K562 (cell line): ENCODE data around the gene RPS6KA2. TPM values are rescaled to one million over a fixed set of nuclear protein-coding genes. Genes with fewer than 3 reads are reported as not detected.

Source experiments
- ATAC-seq: fragments of 200-7000 bp; cut with Tn5 transposase; 3 replicates; pipeline ENCODE4 v1.9.1; 2020; ENCODE audit warnings: moderate library complexity
- BruUV-seq: library from RNA; stranded (reverse); fragments of 400-500 nt; replicated peaks from 2 replicates; lab custom pipeline; 2021; lab: Mats Ljungman, UMichigan
- CTCF ChIA-PET: fragments of 300-600 bp; formaldehyde crosslinking; extraction: SDS; loops from one replicate; lab custom pipeline; 2021; ENCODE audit warnings: low intra/inter-chr PET ratio; lab: Yijun Ruan, JAX
- POLR2A ChIA-PET: fragments of 300-600, 350-650 bp; sonication (Branson Sonifier 250); formaldehyde crosslinking; extraction: SDS; loops from one replicate; lab custom pipeline; 2021; ENCODE audit warnings: antibody characterized with exemption, inconsistent platforms; lab: Yijun Ruan, JAX
- DNase-seq, 4 experiments: peaks; one replicate each; pipeline versions ENCODE4 v3.0.0 to v3.0.0-alpha.2; 2011 to 2018; ENCODE audit warnings: low spot score in 3 of 4, mixed read lengths in 3 of 4; ENCODE audit errors: extremely low read depth in 1 of 4
- FAIRE-seq: peaks from 2 replicates; lab custom pipeline; 2011; peaks lifted over from hg19 to GRCh38; lab: Jason Lieb, UNC
- H2AFZ ChIP-seq: 2 replicates; pipeline ENCODE4 v1.6.0; 2011; ENCODE audit warnings: low read depth, low read length, control low read depth, inconsistent platforms
- H3K27ac ChIP-seq: fragments of 200-600 bp; 3 replicates; pipeline ENCODE4 v1.8.0; 2011; ENCODE audit warnings: low read depth, mild to moderate bottlenecking, control low read depth, inconsistent platforms, low read length, moderate library complexity, mixed read lengths; ENCODE audit errors: extremely low read depth
- H3K27me3 ChIP-seq, 2 experiments: fragments of 300-600 bp in 1 of 2; 2 replicates in 1 of 2; 3 replicates in 1 of 2; pipeline versions ENCODE4 v1.6.0 to v1.8.0; 2011; ENCODE audit warnings: inconsistent platforms in 2 of 2, low read length in 2 of 2, mild to moderate bottlenecking in 1 of 2, mixed read lengths in 1 of 2, moderate library complexity in 1 of 2; ENCODE audit not compliant: control insufficient read depth in 2 of 2, insufficient read depth in 2 of 2
- H3K36me3 ChIP-seq: fragments of 300-600 bp; 3 replicates; pipeline ENCODE4 v1.8.0; 2011; ENCODE audit warnings: mild to moderate bottlenecking, low read length, inconsistent platforms; ENCODE audit not compliant: control insufficient read depth, insufficient read depth
- H3K4me1 ChIP-seq, 2 experiments: fragments of 200-600 bp in 1 of 2; replicated peaks in 1 of 2; 2 replicates in 1 of 2; 3 replicates in 1 of 2; pipeline versions ENCODE4 v1.5.1 to v1.8.0; 2011; ENCODE audit warnings: inconsistent platforms in 2 of 2, low read length in 2 of 2, mild to moderate bottlenecking in 1 of 2, mixed read lengths in 1 of 2, moderate library complexity in 1 of 2; ENCODE audit not compliant: control insufficient read depth in 2 of 2, insufficient read depth in 2 of 2
- H3K4me2 ChIP-seq: 2 replicates; pipeline ENCODE4 v1.6.1; 2011; ENCODE audit warnings: low read length, control low read depth, inconsistent platforms, mixed read lengths; ENCODE audit not compliant: insufficient read depth
- H3K4me3 ChIP-seq: fragments of 200-600 bp; sonication (generic), shearing (Covaris generic); 2 replicates; pipeline ENCODE4 v1.5.1; 2016; ENCODE audit warnings: control low read depth, inconsistent platforms
- H3K79me2 ChIP-seq: fragments of 200-600 bp; 3 replicates; pipeline ENCODE4 v1.8.0; 2011; ENCODE audit warnings: low read length, inconsistent platforms; ENCODE audit not compliant: control insufficient read depth, insufficient read depth
- H3K9ac ChIP-seq, 2 experiments: 2 replicates each; pipeline versions ENCODE4 v1.6.0 to v1.6.1; 2011; ENCODE audit warnings: low read depth in 2 of 2, low read length in 2 of 2, control low read depth in 1 of 2, inconsistent platforms in 1 of 2, mild to moderate bottlenecking in 1 of 2, mixed read lengths in 1 of 2; ENCODE audit not compliant: insufficient read depth in 1 of 2
- H3K9me1 ChIP-seq: one replicate; pipeline ENCODE4 v1.6.0; 2011; ENCODE audit warnings: inconsistent platforms, mild to moderate bottlenecking, low read length, moderate library complexity; ENCODE audit not compliant: control insufficient read depth, insufficient read depth
- H3K9me3 ChIP-seq: replicated peaks from 2 replicates; pipeline ENCODE4 v1.5.1; 2011; ENCODE audit warnings: low read depth, low read length, inconsistent platforms; ENCODE audit not compliant: control insufficient read depth, insufficient read depth
- H4K20me1 ChIP-seq: replicated peaks from 2 replicates; pipeline ENCODE4 v1.6.1; 2011; ENCODE audit warnings: low read length, inconsistent platforms, mixed read lengths; ENCODE audit not compliant: control insufficient read depth, insufficient read depth
- ATF7 ChIP-seq: fragments of 450-650 bp; IDR thresholded peaks from 2 replicates; pipeline ENCODE4 v1.7.1; 2014; ENCODE audit warnings: mild to moderate bottlenecking, moderate library complexity
- CREBBP ChIP-seq: IDR thresholded peaks from one replicate; pipeline ENCODE4 v1.6.1; 2012; ENCODE audit warnings: low read depth, mild to moderate bottlenecking, control low read depth, inconsistent platforms, low read length
- EHMT2 ChIP-seq: fragments of 450-650 bp; IDR thresholded peaks from 2 replicates; pipeline ENCODE4 v1.6.1; 2018; ENCODE audit warnings: antibody characterized with exemption
- ETV5 ChIP-seq: sonication (generic); formaldehyde crosslinking; IDR thresholded peaks from 2 replicates; pipeline ENCODE4 v1.4.0; 2020; ENCODE audit warnings: low read depth, mild to moderate bottlenecking, missing genetic modification reagents
- GABPB1 ChIP-seq: sonication (generic); formaldehyde crosslinking; IDR thresholded peaks from 2 replicates; pipeline ENCODE4 v1.8.0; 2022; ENCODE audit warnings: mild to moderate bottlenecking, missing genetic modification reagents
- GTF2E2 ChIP-seq: fragments of 200-800 bp; sonication (Bioruptor generic); IDR thresholded peaks from 2 replicates; pipeline ENCODE4 v1.6.1; 2016; ENCODE audit warnings: missing genetic modification characterization, missing compliant biosample characterization
- MAFG ChIP-seq: fragments of 450-650 bp; conservative IDR thresholded peaks from 2 replicates; pipeline ENCODE4 v1.6.1; 2016; ENCODE audit warnings: missing genetic modification characterization, missing compliant biosample characterization
- MYNN ChIP-seq, 2 experiments: sonication (generic); formaldehyde crosslinking in 1 of 2; IDR thresholded peaks; 2 replicates each; pipeline versions ENCODE4 v1.5.0 to v1.6.1; 2016 to 2020; ENCODE audit warnings: antibody characterized with exemption in 1 of 2, missing genetic modification reagents in 1 of 2
- NCOR1 ChIP-seq: fragments of 450-650 bp; IDR thresholded peaks from 2 replicates; pipeline ENCODE4 v1.6.1; 2016; ENCODE audit warnings: mild to moderate bottlenecking, moderate library complexity
- ZFP1 ChIP-seq: fragments of 450-650 bp; formaldehyde crosslinking; IDR thresholded peaks from 2 replicates; pipeline ENCODE4 v1.4.0; 2020; ENCODE audit warnings: mild to moderate bottlenecking, mixed read lengths
- ZNF311 ChIP-seq: fragments of 250-450 bp; sonication (Bioruptor Pico); IDR thresholded peaks from 2 replicates; pipeline ENCODE4 v1.4.0; 2020; ENCODE audit warnings: mild to moderate bottlenecking, moderate library complexity
- ZNF584 ChIP-seq: fragments of 200-800 bp; sonication (Bioruptor generic); IDR thresholded peaks from 2 replicates; pipeline ENCODE4 v1.6.1; 2016; ENCODE audit warnings: low read depth, mild to moderate bottlenecking, missing genetic modification characterization, missing compliant biosample characterization
- WGBS: fragments of 100-300 bp; shearing (Covaris generic); methylation state at CpG from one replicate; pipeline ENCODE4 v1.1.6; 2016; ENCODE audit warnings: low coverage, mixed read lengths; ENCODE audit not compliant: insufficient coverage; ENCODE audit errors: missing lambda C conversion rate; 5-methylcytosine and 5-hydroxymethylcytosine counted together
- in situ Hi-C: fragments of 300-500 bp; cut with MboI; formaldehyde crosslinking; loops from 4 replicates; pipeline ENCODE4 v1.15.0; 2018; ENCODE audit warnings: inconsistent platforms, mixed read lengths
- intact Hi-C: fragments of 100-400 bp; cut with micrococcal nuclease; formaldehyde crosslinking; loops from 2 replicates; pipeline ENCODE4 v1.14.2; 2022
- polyA plus RNA-seq, 8 experiments: library from polyadenylated mRNA; depleted of rRNA in 4 of 8; stranded (reverse) in 5 of 8; unstranded in 3 of 8; fragments of >200 nt; fragmentation: Nextera tagmentation in 2 of 8; fragmentation: Illumina TruSeq in 1 of 8; extraction: Ambion mirVana in 2 of 8; extraction: Trizol in 1 of 8; gene quantifications; 2 replicates each; pipeline versions ENCODE4 v1.2.1 to v1.2.3, GENCODE V29; 2011 to 2014; ENCODE audit warnings: inconsistent platforms in 1 of 8, missing spikeins in 1 of 8
- total RNA-seq, 7 experiments: library from RNA; depleted of rRNA in 6 of 7; stranded (reverse); fragments of >200 nt in 6 of 7; fragmentation: Illumina TruSeq in 2 of 7; extraction: Trizol in 2 of 7; gene quantifications; 2 replicates each; pipeline versions ENCODE4 v1.2.1 to v1.2.3, GENCODE V29; 2011 to 2021; ENCODE audit warnings: low replicate concordance in 1 of 7
- TF ChIP-seq, protein P1 (sequence below), 2 experiments: IDR thresholded peaks; 2 replicates each; pipeline ENCODE4 v1.6.1; 2012; ENCODE audit warnings: improper control_type of control experiment in 2 of 2, low read depth in 2 of 2, low read length in 2 of 2, borderline replicate concordance in 1 of 2

RPS6KA2 gene
- total and polyA plus RNA-seq, 9 of the 15 experiments (the other 6 are each of a cell fraction or from before 2014, with no cell fraction given) = 0.29 to 1.00 (median 0.53) TPM

DNA sequence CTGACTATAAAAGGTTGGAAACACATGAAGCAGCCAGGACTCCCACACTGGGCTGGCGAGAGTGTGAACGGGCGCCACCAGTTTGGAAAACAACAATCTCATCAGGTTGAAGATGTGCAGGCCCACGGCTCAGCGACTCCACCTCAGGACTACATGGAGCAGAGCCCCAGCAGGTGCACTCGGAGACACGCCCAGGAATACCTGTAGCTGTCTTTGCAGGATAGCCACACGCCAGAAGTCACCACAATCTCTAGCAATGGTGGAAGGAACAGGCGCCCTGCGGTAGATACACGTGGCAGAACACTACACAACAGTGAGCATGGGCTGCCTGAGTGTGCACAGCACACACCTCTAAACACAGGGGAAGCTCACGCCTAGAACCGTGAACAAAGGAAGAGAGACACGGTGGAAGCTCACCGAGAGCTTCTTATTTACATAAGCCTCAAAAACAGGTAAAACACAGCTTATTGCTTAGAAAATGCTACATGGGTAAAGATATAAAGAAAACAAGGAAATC is 28.7 kb upstream of the RPS6KA2 start:
- Histone ChIP-seq H3K27me3 (peaks cover 58 to 80% of the 10 kb centered on the region in 2 experiments), H3K9me3 (no peaks in the 10 kb centered on the region), H3K4me3 (no peak overlapping the region), H3K4me2 (no peak overlapping the region)
- no peak for FAIRE-seq
- under 1% methylated on average over 15 of the region's 15 CpGs for WGBS
- CTCF ChIA-PET = no interaction called here
- TF ChIP-seq ZFP1 (CRISPR knock-in tag) (no peak), ZNF311 (CRISPR knock-in tag) (no peak), GABPB1 (CRISPR knock-in tag) (no peak), ETV5 (no peak), MYNN (IDR thresholded peaks at IDR 0.05) (no peak), MYNN (CRISPR knock-in tag; IDR thresholded peaks at IDR 0.05) (no peak), CREBBP (no peak), ATF7 (no peak), GTF2E2 (no peak), ZNF584 (CRISPR knock-in tag) (no peak), NCOR1 (no peak), MAFG (tag) (no peak), EHMT2 (no peak)
- TF ChIP-seq, protein P1, sequence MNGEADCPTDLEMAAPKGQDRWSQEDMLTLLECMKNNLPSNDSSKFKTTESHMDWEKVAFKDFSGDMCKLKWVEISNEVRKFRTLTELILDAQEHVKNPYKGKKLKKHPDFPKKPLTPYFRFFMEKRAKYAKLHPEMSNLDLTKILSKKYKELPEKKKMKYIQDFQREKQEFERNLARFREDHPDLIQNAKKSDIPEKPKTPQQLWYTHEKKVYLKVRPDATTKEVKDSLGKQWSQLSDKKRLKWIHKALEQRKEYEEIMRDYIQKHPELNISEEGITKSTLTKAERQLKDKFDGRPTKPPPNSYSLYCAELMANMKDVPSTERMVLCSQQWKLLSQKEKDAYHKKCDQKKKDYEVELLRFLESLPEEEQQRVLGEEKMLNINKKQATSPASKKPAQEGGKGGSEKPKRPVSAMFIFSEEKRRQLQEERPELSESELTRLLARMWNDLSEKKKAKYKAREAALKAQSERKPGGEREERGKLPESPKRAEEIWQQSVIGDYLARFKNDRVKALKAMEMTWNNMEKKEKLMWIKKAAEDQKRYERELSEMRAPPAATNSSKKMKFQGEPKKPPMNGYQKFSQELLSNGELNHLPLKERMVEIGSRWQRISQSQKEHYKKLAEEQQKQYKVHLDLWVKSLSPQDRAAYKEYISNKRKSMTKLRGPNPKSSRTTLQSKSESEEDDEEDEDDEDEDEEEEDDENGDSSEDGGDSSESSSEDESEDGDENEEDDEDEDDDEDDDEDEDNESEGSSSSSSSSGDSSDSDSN (IDR thresholded peaks at IDR 0.05; ENCODE audit: borderline replicate concordance in 1 of 2, low read depth in 2 of 2, low read length in 2 of 2) = no peak
- TF ChIP-seq, all 486 proteins: peak for 0
- DNase-seq = no peak
- no peak for ATAC-seq
- intact Hi-C loops = no loop called here
- H3K36me3 ChIP-seq = no peaks in the 10 kb centered on the region
- H2AFZ ChIP-seq = no peak overlapping the region
- no peak overlapping the region for H3K9ac ChIP-seq
- H3K4me1 ChIP-seq = no peaks in the 10 kb centered on the region
- no peaks in the 10 kb centered on the region for H3K9me1 ChIP-seq
- in situ Hi-C loops = no loop called here
- H3K27ac ChIP-seq = no peak overlapping the region
- no peaks in the 10 kb centered on the region for H3K79me2 ChIP-seq
- BruUV-seq = no TSS peak
- H4K20me1 ChIP-seq = no peaks in the 10 kb centered on the region
- POLR2A ChIA-PET = no interaction called here
